Renal cortex interstitium (tissue), 11 donors: ENCODE results near the gene MAPK8IP1. TPM values are rescaled to one million over a fixed set of nuclear protein-coding genes. Genes with fewer than 3 reads are reported as not detected.
"Not testable (repeated sequence)": the region's sequence is repeated elsewhere in the genome, so short reads cannot be mapped to it uniquely, and the experiment has no call there.

Source experiments
- DNase-seq, 11 donors: peaks; one replicate each; pipeline ENCODE4 v3.0.0-alpha.2; 2013; ENCODE audit warnings: low read depth in 9 of 11, low spot score in 4 of 11; ENCODE audit errors: extremely low read depth in 1 of 11
- polyA plus RNA-seq, 3 donors: library from polyadenylated mRNA; unstranded; fragments of 120-200 nt; gene quantifications; one replicate each; pipeline ENCODE4 v1.2.1, GENCODE V29; 2013; ENCODE audit not compliant: insufficient read length in 3 of 3

Gene MAPK8IP1
- polyA plus RNA-seq, 3 donors, result 9.0 to 13.0 (median 12.9) TPM

GRCh38 chr11:45884596-45885185, 760 bp upstream of the MAPK8IP1 start:
- no peak for DNase-seq

GRCh38 chr11:45885921-45886721, 670 bp downstream of the MAPK8IP1 start:
- DNase-seq, result no peak

- no peak for DNase-seq
Measured at GRCh38 chr11:45886816-45887520, 1.5 kb downstream of the MAPK8IP1 start.

GRCh38 chr11:45887587-45887986, 2.1 kb downstream of the MAPK8IP1 start:
- no peak for DNase-seq

- DNase-seq, result no peak
Measured at GRCh38 chr11:45889555-45889954, 4.1 kb downstream of the MAPK8IP1 start.

GRCh38 chr11:45889966-45890365, 4.5 kb downstream of the MAPK8IP1 start:
- DNase-seq, result no peak

GRCh38 chr11:45890886-45891550, 5.6 kb downstream of the MAPK8IP1 start:
- no peak for DNase-seq

GRCh38 chr11:45892856-45893255, 7.4 kb downstream of the MAPK8IP1 start:
- DNase-seq, result no peak

- DNase-seq, result no peak
Measured at GRCh38 chr11:45894555-45895247, 9.2 kb downstream of the MAPK8IP1 start.

GRCh38 chr11:45895553-45896259, 10.3 kb downstream of the MAPK8IP1 start:
- DNase-seq, result no peak

- DNase-seq, result peak in 7 of 11 donors; percentile 49 to 79 (median 61)
Measured at GRCh38 chr11:45896422-45896984, 11.1 kb downstream of the MAPK8IP1 start.

- DNase-seq, result no peak
Measured at GRCh38 chr11:45897556-45897955, 12.1 kb downstream of the MAPK8IP1 start.

GRCh38 chr11:45899086-45899447, 13.6 kb downstream of the MAPK8IP1 start:
- no peak for DNase-seq

- peak in 8 of 11 donors; percentile 82 to 90 (median 86) for DNase-seq
Measured at GRCh38 chr11:45899448-45900174, 14.2 kb downstream of the MAPK8IP1 start.

- DNase-seq, result not testable (repeated sequence)
Measured at GRCh38 chr11:45900175-45900800, 14.8 kb downstream of the MAPK8IP1 start.

GRCh38 chr11:45900916-45901617, 15.6 kb downstream of the MAPK8IP1 start:
- DNase-seq, result no peak
